HEK293T (cell line): ENCODE measurements around the gene DNAJC17.

ENCODE experiments used
- ARNT ChIP-seq: fragments of 450-650 bp; IDR thresholded peaks from 2 replicates; pipeline ENCODE4 v1.6.1; 2017; ENCODE audit warnings: mild to moderate bottlenecking
- CTBP1 ChIP-seq: fragments of 450-650 bp; IDR thresholded peaks from 2 replicates; pipeline ENCODE4 v1.6.1; 2016; ENCODE audit warnings: borderline replicate concordance

DNA sequence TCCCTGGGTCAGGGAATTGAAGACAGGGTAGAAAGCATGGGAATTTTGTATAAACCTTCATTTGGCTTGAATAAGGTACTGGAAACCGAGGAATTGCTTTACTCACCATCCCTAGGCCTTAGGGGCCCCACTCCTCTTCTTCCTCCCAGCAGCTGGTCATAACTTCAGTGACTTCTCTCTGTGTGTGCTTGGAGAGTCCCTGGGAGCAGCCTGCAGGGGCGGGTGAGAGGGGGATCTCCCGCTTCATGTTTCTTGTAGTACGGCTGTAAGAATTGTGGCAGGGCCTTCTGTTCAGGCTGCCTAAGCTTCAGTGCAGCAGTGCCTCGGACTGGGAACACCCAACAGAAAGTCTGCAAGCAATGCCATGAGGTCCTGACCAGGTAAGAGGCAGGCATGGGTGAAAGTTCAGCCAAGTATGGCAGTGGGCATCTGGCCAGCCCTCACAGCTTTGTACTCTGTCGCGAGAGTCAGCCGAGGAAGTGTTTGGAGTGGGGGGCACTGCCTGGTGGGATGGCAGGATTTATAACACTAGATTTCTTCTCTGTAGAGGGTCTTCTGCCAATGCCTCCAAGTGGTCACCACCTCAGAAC lies 1.7 kb upstream of the DNAJC17 start:
- TF ChIP-seq ARNT (no peak), CTBP1 (no peak)
